ENCODE results near the gene SH3TC1. TPM values are rescaled to one million over a fixed set of nuclear protein-coding genes. Genes with fewer than 3 reads are reported as not detected.

SH3TC1 gene
- total RNA-seq, 2 experiments from 2014 or later, result 16.2 to 17.5 TPM

DNA sequence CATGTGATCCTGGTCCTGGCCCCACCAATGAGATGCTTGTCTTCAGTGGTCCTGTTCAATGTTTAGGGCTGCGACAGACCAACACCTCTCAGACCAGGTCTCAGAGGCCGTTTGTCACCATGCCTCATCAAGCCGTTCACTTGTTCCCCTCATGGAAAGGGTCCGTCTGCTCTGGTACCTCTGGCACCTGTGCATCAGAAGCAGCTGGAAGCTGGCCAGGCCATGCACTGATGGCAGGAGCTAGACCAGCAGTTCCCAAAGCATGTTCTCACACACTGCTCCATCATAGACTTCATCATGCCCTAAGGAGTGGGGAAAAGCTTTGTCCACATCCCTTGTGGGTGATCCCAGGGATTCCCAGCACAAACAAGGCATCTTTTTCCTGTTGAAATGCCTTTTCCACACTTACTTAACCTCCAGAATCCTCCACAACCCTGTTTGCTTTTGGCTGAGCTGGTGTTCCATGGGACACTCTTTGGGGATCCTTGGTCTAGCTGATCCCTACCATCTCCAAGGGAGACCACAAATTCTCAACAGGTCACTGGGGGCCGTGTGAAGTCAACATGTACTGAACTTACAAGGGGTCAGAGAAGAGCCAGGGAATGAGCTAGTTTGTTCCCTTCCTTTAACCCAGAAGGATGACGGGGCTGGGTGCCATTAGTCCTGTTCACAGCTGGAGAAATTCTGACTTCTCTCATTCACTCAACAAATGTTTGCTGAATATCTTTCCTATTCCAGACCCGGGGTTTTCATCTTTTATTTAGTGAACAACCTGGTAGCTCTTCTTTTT is 21.8 kb downstream of the SH3TC1 start:
- no peak for DNase-seq
- CTCF ChIA-PET, result interaction anchor here (1.1 to 2.0 kb wide), 4 partner anchors 21 to 220 kb away, joined by 3 to 8 read pairs (median 4); partner anchors contain the start of genes ACOX3, SH3TC1 and TRMT44

GRCh38 chr4:8221476-8221875 is 22.4 kb downstream of the SH3TC1 start:
- Mint-ChIP-seq H3K27me3 (no peaks in the 10 kb centered on the region), H3K9me3 (no peaks in the 10 kb centered on the region), H3K36me3 (ENCODE audit: low read depth) (peaks cover 22% of the 10 kb centered on the region), H3K4me3 (no peak overlapping the region), H3K4me1 (ENCODE audit: low read depth) (peaks cover 44% of the 10 kb centered on the region), H3K27ac (peak overlapping the region; percentile 34)
- POLR2A ChIA-PET, result interaction anchor here (0.6 to 1.2 kb wide), 5 partner anchors 7 to 20 kb away, joined by 3 to 5 read pairs (median 3); no protein-coding TSS in a partner anchor
- CTCF ChIA-PET, result interaction anchor here (1.1 to 2.0 kb wide), 4 partner anchors 21 to 219 kb away, joined by 3 to 8 read pairs (median 4); partner anchors contain the start of genes ACOX3, SH3TC1 and TRMT44
- intact Hi-C loops (cut with micrococcal nuclease), result no loop called here
- no peak for TF ChIP-seq CTCF (IDR thresholded peaks at IDR 0.05)
- no peak for DNase-seq
- peak; percentile 70 for ATAC-seq

More for the DNA sequence above, 21.8 kb downstream of the SH3TC1 start:
- intact Hi-C loops (cut with micrococcal nuclease), result no loop called here
- Mint-ChIP-seq H3K36me3 (ENCODE audit: low read depth) (peaks cover 22% of the 10 kb centered on the region), H3K9me3 (no peaks in the 10 kb centered on the region), H3K4me3 (no peak overlapping the region), H3K27me3 (no peaks in the 10 kb centered on the region), H3K27ac (no peak overlapping the region), H3K4me1 (ENCODE audit: low read depth) (peaks cover 39% of the 10 kb centered on the region)
- POLR2A ChIA-PET, result interaction anchor here (0.6 to 1.2 kb wide), 3 partner anchors 8 to 17 kb away, joined by 3 to 5 read pairs (median 3); no protein-coding TSS in a partner anchor
- no peak for TF ChIP-seq CTCF (IDR thresholded peaks at IDR 0.05)
- no peak for ATAC-seq

- ATAC-seq, result peak; percentile 18
- Mint-ChIP-seq H3K4me3 (no peak overlapping the region), H3K9me3 (no peaks in the 10 kb centered on the region), H3K4me1 (ENCODE audit: low read depth) (peaks cover 49% of the 10 kb centered on the region), H3K36me3 (ENCODE audit: low read depth) (peaks cover 22% of the 10 kb centered on the region), H3K27ac (peak overlapping the region; percentile 34), H3K27me3 (no peaks in the 10 kb centered on the region)
- CTCF ChIA-PET, result interaction anchor here (1.2 to 2.0 kb wide), 3 partner anchors 23 to 219 kb away, joined by 3 to 8 read pairs (median 4); partner anchors contain the start of genes ACOX3, SH3TC1 and TRMT44
- no peak for TF ChIP-seq CTCF (IDR thresholded peaks at IDR 0.05)
- intact Hi-C loops (cut with micrococcal nuclease), result no loop called here
- POLR2A ChIA-PET, result interaction anchor here (0.7 to 1.2 kb wide), 3 partner anchors 8 to 21 kb away, joined by 3 read pairs; no protein-coding TSS in a partner anchor
- no peak for DNase-seq
Observed at GRCh38 chr4:8221985-8222384, 22.9 kb downstream of the SH3TC1 start.

DNA sequence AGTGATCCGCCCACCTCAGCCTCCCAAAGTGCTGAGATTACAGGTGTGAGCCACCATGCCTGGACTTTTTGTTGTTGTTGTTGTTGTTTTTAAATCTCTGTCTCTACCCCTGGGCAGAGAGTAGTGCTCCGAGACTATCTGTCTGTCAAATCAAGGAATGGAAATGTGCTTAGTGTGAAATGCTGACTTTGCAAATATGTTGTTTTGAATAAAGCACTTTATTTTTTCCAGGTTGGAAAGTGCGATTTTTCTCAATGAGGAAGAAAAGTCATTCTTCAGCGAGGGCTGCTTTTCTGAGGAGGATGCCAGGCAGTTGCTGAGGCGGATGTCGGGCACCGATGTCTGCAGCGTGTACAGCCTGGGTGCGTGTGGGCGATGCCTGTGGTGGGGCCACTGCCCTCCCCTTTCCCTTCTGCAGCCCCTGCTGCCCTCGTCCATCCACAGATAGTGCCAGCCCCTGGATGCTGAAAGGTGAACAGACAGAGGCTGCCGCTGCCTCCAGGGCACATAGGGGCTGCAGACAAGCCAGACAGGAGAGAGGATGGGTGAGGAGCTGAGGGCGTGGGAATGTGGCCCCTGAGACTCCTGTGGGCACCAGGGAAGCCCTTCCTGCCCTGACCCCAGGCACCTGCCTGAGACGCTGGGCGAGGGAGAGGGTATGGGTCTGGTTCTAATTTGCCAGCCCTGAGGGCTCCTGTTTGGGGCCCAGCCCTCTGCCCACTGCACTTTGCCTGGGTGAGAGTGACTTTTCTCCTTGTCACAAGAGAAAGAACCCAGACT is 23.7 kb downstream of the SH3TC1 start:
- no peak for TF ChIP-seq CTCF (IDR thresholded peaks at IDR 0.05)
- Mint-ChIP-seq H3K4me3 (no peak overlapping the region), H3K4me1 (ENCODE audit: low read depth) (peaks cover 50% of the 10 kb centered on the region), H3K9me3 (no peaks in the 10 kb centered on the region), H3K27me3 (no peaks in the 10 kb centered on the region), H3K27ac (no peak overlapping the region), H3K36me3 (ENCODE audit: low read depth) (peaks cover 22% of the 10 kb centered on the region)
- ChIA-PET CTCF (interaction anchor here (2.0 kb wide), 1 partner anchor 46 kb away, joined by 8 read pairs; no protein-coding TSS in a partner anchor), POLR2A (interaction anchor here (1.2 kb wide), 2 partner anchors 10 to 21 kb away, joined by 3 read pairs; no protein-coding TSS in a partner anchor)
- intact Hi-C loops (cut with micrococcal nuclease), result no loop called here
- ATAC-seq (no peak), DNase-seq (no peak)
